RWPE2 (cell line): ENCODE measurements around the gene ABCD3.
"Not testable (repeated sequence)": the region's sequence is repeated elsewhere in the genome, so short reads cannot be mapped to it uniquely, and the experiment has no call there.

Source experiments
- ATAC-seq: fragments of 200-7000 bp; cut with Tn5 transposase; 3 replicates; pipeline ENCODE4 v1.9.1; 2021; ENCODE audit warnings: low read depth
- DNase-seq: peaks from one replicate; pipeline ENCODE4 v3.0.0-alpha.2; 2020; ENCODE audit warnings: low spot score
- H3K27ac ChIP-seq: fragments of 450-650 bp; 2 replicates; pipeline ENCODE4 v1.5.1; 2017; ENCODE audit warnings: mild to moderate bottlenecking; ENCODE audit not compliant: poor library complexity, severe bottlenecking
- H3K27me3 ChIP-seq: fragments of 250-450 bp; sonication (Bioruptor Pico); 2 replicates; pipeline ENCODE4 v1.5.1; 2021; ENCODE audit warnings: mild to moderate bottlenecking, moderate library complexity; ENCODE audit not compliant: insufficient read depth, poor library complexity, severe bottlenecking
- H3K36me3 ChIP-seq: fragments of 250-450 bp; sonication (Bioruptor Pico); 2 replicates; pipeline ENCODE4 v1.5.1; 2020; ENCODE audit warnings: low read depth, mild to moderate bottlenecking, moderate library complexity
- H3K4me1 ChIP-seq: fragments of 250-450 bp; sonication (Bioruptor Pico); 2 replicates; pipeline ENCODE4 v1.5.1; 2021; ENCODE audit warnings: mild to moderate bottlenecking, moderate library complexity; ENCODE audit not compliant: insufficient read depth, poor library complexity, severe bottlenecking
- H3K4me3 ChIP-seq: fragments of 250-450 bp; sonication (Bioruptor Pico); 2 replicates; pipeline ENCODE4 v1.5.1; 2021; ENCODE audit warnings: mild to moderate bottlenecking, moderate library complexity; ENCODE audit not compliant: severe bottlenecking
- H3K9me3 ChIP-seq: fragments of 250-450 bp; sonication (Bioruptor Pico); 2 replicates; pipeline ENCODE4 v1.5.1; 2021; ENCODE audit warnings: mild to moderate bottlenecking, moderate library complexity; ENCODE audit not compliant: severe bottlenecking
- TF ChIP-seq, protein P1 (sequence below): fragments of 450-650 bp; IDR thresholded peaks from one replicate; pipeline ENCODE4 v1.5.1; 2017; ENCODE audit warnings: mild to moderate bottlenecking, moderate library complexity; ENCODE audit not compliant: poor library complexity, severe bottlenecking

The ABCD3 gene

DNA sequence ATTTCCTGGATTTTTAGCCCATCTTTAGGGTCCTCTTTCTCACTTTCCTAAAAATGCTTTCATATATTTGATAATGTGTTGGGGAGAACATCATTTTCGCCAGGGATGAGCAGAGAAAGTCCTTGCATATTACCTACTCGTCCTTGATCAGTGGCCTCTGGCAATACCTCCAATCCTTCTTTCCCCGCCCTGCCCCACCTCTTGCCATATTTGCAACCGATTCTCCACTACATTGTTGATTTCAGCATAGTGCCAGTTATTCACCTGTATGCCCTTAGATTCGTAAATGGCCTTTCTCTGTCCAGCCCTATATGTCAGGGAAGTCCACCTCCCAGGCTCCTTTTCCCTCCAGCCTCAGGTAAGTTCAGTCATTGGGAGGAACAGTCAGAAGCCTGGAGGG lies 136.9 kb downstream of the ABCD3 start:
- H3K36me3 ChIP-seq, result no peaks in the 10 kb centered on the region
- H3K27me3 ChIP-seq, result no peaks in the 10 kb centered on the region
- H3K4me3 ChIP-seq, result no peak overlapping the region
- TF ChIP-seq, protein P1, sequence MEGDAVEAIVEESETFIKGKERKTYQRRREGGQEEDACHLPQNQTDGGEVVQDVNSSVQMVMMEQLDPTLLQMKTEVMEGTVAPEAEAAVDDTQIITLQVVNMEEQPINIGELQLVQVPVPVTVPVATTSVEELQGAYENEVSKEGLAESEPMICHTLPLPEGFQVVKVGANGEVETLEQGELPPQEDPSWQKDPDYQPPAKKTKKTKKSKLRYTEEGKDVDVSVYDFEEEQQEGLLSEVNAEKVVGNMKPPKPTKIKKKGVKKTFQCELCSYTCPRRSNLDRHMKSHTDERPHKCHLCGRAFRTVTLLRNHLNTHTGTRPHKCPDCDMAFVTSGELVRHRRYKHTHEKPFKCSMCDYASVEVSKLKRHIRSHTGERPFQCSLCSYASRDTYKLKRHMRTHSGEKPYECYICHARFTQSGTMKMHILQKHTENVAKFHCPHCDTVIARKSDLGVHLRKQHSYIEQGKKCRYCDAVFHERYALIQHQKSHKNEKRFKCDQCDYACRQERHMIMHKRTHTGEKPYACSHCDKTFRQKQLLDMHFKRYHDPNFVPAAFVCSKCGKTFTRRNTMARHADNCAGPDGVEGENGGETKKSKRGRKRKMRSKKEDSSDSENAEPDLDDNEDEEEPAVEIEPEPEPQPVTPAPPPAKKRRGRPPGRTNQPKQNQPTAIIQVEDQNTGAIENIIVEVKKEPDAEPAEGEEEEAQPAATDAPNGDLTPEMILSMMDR, result no peak
- ATAC-seq, result no peak
- peak overlapping the region; percentile 88 for H3K27ac ChIP-seq
- DNase-seq, result no peak
- no peaks in the 10 kb centered on the region for H3K9me3 ChIP-seq
- H3K4me1 ChIP-seq, result peaks cover 40% of the 10 kb centered on the region

DNA sequence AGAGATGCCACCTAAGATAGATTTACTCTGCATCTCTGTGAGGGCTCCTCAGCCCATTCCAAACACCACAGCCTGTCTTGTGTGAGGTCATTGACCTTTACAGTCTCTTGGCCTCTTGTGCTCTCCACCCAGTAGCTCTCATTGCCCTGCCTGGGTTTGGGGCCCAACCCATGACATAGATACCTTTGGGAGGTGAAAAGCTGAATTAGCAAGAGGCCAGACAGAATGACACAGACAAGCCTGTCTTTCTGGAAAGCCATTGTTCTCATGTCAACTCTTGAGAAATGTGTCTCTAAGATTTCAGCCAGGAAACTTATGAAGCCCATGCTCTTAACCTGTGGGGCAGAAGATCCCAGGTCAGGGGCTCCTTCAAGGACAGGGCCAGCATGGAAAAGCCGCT lies 141.7 kb downstream of the ABCD3 start:
- ATAC-seq, result 0 out of 3 replicates have a peak, but pooled peaks have one; percentile 17

DNA sequence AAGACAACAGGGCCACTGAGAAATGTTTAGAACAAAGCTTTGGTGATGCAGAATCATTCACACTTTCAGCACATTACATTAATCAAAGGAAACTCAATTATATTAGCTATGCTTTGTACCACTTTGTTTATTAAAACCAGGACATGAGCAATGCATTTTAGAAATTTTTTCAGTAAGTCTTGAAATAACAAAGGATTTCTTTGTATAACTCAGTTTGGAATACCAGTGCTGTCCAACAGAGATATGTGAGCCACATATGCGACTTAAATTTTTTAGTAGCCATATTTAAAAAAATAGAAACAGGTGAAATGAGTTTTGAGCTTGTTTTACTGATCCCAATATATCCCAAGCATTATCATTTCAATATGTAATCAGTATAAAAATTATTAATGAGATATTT lies 142.1 kb downstream of the ABCD3 start:
- Histone ChIP-seq H3K4me3 (no peak overlapping the region), H3K4me1 (no peaks in the 10 kb centered on the region), H3K27me3 (no peaks in the 10 kb centered on the region), H3K9me3 (peaks cover 2% of the 10 kb centered on the region), H3K36me3 (no peaks in the 10 kb centered on the region), H3K27ac (peak overlapping the region; percentile 30)
- TF ChIP-seq, protein P1, result no peak
- ATAC-seq (peak; percentile 41; the same call in 1 of the 3 replicates), DNase-seq (no peak)

More for the DNA sequence above, 141.7 kb downstream of the ABCD3 start:
- TF ChIP-seq, protein P1, result no peak
- DNase-seq, result no peak
- H3K9me3 ChIP-seq, result peaks cover 2% of the 10 kb centered on the region
- no peaks in the 10 kb centered on the region for H3K36me3 ChIP-seq
- H3K4me3 ChIP-seq, result no peak overlapping the region
- peaks cover 3% of the 10 kb centered on the region for H3K4me1 ChIP-seq
- H3K27me3 ChIP-seq, result no peaks in the 10 kb centered on the region
- peak overlapping the region; percentile 30 for H3K27ac ChIP-seq

DNA sequence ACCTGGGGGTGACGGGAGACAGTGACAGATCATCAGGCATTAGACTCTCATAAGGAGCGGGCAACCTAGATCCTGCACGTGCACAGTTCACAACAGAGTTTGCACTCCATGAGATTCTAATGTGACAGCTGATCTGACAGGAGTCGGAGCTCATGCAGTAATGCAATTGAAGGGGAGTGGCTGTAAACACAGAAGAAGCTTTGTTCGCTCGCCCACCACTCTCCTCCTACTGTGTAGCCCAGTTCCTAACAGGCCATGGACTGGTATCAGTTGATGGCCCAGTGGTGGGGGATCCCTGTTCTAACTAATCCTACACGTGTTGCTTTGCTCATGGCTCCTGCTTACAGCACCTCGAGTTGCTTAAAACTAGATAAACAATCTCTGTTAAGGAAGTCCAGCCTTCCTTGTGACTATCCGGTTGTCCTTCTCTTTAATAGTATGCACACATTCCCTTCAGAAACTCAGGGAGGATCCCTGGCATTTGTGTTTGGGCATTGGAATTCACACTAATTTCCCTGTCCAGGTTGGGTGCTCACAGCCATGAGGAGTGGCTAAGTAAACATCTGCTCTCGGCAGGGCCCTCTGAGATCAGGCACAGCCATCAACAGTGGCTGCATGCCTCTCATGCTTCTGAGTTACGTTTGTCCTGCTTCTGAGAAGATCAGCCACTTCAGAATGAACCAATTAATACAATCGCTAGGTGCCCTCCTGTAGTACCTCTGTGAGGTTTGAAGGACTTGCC lies 144.5 kb downstream of the ABCD3 start:
- H3K9me3 ChIP-seq, result peaks cover 2% of the 10 kb centered on the region
- no peak overlapping the region for H3K27ac ChIP-seq
- H3K4me1 ChIP-seq, result peaks cover 11% of the 10 kb centered on the region
- H3K4me3 ChIP-seq, result no peak overlapping the region
- ATAC-seq (no peak), DNase-seq (no peak)
- no peaks in the 10 kb centered on the region for H3K36me3 ChIP-seq
- no peaks in the 10 kb centered on the region for H3K27me3 ChIP-seq
- TF ChIP-seq, protein P1, result no peak

DNA sequence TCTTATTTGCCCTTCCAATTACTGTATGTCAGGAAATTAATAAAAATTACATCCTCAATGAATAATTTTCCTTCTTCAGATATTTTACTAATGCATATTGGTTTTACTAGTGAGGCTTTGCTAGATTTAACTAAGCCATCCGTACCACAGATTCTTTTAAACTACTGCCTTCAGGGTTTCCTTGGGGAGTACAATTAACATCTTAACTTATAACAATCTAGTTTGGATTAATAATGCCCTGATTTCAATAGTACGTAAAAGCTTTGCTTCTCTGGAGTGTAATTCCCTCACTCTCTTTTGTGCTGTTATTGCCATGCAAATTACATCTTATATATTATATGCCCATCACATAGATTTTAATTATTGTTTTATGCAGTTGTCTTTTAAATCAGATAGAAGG lies 147.7 kb downstream of the ABCD3 start:
- TF ChIP-seq, protein P1, result no peak
- ATAC-seq (no peak), DNase-seq (no peak)
- Histone ChIP-seq H3K36me3 (no peaks in the 10 kb centered on the region), H3K27ac (peak overlapping the region; percentile 48), H3K9me3 (peaks cover 2% of the 10 kb centered on the region), H3K27me3 (no peaks in the 10 kb centered on the region), H3K4me3 (no peak overlapping the region), H3K4me1 (peaks cover 11% of the 10 kb centered on the region)

DNA sequence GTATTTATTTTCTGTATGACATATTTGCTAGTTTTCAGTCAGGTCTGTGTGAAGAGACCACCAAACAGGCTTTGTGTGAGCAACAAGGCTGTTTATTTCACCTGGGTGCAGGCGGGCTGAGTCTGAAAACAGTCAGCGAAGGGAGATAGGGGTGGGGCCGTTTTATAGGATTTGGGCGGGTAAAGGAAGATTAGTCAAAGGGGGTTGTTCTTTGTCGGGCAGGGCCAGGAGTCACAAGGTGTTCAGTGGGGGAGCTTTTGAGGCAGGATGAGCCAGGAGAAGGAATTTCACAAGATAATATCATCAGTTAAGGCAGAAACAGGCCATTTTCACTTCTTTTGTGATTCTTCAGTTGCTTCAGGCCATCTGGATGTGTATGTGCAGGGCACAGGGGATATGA lies 148.2 kb downstream of the ABCD3 start:
- not testable (repeated sequence) for H3K36me3 ChIP-seq, H3K27me3 ChIP-seq, H3K4me3 ChIP-seq, DNase-seq, H3K9me3 ChIP-seq
- H3K4me1 ChIP-seq, result peaks cover 11% of the 10 kb centered on the region
- peak; percentile 86 for ATAC-seq
- peak overlapping the region; percentile 48 for H3K27ac ChIP-seq

DNA sequence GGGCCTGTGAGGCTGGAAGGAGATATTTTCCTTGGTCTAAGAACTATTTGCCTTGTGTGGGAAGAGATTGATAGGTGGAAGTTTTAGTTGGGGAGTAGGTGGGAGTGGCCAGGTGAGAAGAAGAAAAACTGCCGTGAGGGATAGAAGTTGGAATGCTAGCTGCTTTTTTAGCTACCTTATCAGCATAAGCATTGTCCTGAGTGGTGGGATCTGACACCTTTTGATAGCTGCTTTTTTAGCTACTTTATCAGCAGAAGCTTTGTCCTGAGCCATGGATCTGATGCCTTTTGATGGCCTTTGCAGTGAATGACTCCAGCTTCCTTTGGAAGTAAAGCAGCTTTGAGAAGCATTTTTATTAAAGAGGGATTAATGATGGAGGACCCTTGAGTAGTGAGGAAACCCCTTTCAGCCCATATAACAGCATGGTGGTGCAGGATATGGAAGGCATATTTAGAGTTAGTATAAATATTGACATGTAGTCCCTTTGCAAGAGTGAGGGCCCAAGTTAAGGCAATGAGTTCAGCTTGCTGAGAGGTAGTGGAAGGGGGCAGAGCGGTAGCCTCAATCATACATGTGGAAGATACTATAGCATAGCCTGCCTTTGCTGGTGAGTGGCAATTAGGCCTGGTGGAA lies 149.9 kb downstream of the ABCD3 start:
- H3K9me3 ChIP-seq, ATAC-seq, H3K4me3 ChIP-seq, H3K27ac ChIP-seq, DNase-seq, H3K36me3 ChIP-seq, H3K27me3 ChIP-seq: not testable (repeated sequence)
- peaks cover 11% of the 10 kb centered on the region for H3K4me1 ChIP-seq
